ENCODE data around the gene ARSB. TPM values are rescaled to one million over a fixed set of nuclear protein-coding genes. Genes with fewer than 3 reads are reported as not detected.

ARSB gene
- total and polyA plus RNA-seq, 2 donors (not counting 1 experiment from before 2014, with no cell fraction given), result 10.1 to 27.7 TPM

- H3K9me3 ChIP-seq (ENCODE audit: control insufficient read depth, insufficient read depth, low read depth, low read length), result no peaks in the 10 kb centered on the region
- TF ChIP-seq CTCF (conservative IDR thresholded peaks at IDR 0.05 in 1 of 2, IDR thresholded peaks at IDR 0.05 in 1 of 2; ENCODE audit: low read depth in 1 of 2, low read length in 2 of 2), result no peak
- TF ChIP-seq EZH2 (IDR thresholded peaks at IDR 0.05; ENCODE audit: low read length, missing control alignments), result no peak
- no peaks in the 10 kb centered on the region for H3K79me2 ChIP-seq (ENCODE audit: control insufficient read depth, insufficient read depth, low read length)
- no peaks in the 10 kb centered on the region for H3K27me3 ChIP-seq (ENCODE audit: control insufficient read depth, insufficient read depth, low read length)
- DNase-seq (ENCODE audit: low read depth in 2 of 2), result no peak
- H3K27ac ChIP-seq (ENCODE audit: insufficient read depth, low read length), result no peak overlapping the region
- no peaks in the 10 kb centered on the region for H3K36me3 ChIP-seq (ENCODE audit: control insufficient read depth, insufficient read depth, low read length)
- no peak overlapping the region for H3K4me3 ChIP-seq (replicated peaks in 1 of 4; ENCODE audit: control extremely low read depth in 1 of 4, insufficient read depth in 1 of 4, low read depth in 3 of 4, low read length in 4 of 4)
- no peak overlapping the region for H2AFZ ChIP-seq (ENCODE audit: low read length)
- no peaks in the 10 kb centered on the region for H4K20me1 ChIP-seq (ENCODE audit: control insufficient read depth, extremely low read depth, insufficient read depth, low read length)
- no peak overlapping the region for H3K4me2 ChIP-seq (ENCODE audit: extremely low read depth, insufficient read depth, low read length)
- peaks cover 5% of the 10 kb centered on the region for H3K4me1 ChIP-seq (ENCODE audit: control insufficient read depth, extremely low read depth, insufficient read depth, low read length)
- H3K9ac ChIP-seq (ENCODE audit: insufficient read depth, low read length), result no peak overlapping the region
Measured at GRCh38 chr5:79023947-79024346, 38.8 kb upstream of the ARSB start.

- Histone ChIP-seq H3K4me1 (ENCODE audit: control insufficient read depth, extremely low read depth, insufficient read depth, low read length) (peaks cover 5% of the 10 kb centered on the region), H3K27me3 (ENCODE audit: control insufficient read depth, insufficient read depth, low read length) (no peaks in the 10 kb centered on the region), H3K9ac (ENCODE audit: insufficient read depth, low read length) (no peak overlapping the region), H3K4me2 (ENCODE audit: extremely low read depth, insufficient read depth, low read length) (no peak overlapping the region), H3K79me2 (ENCODE audit: control insufficient read depth, insufficient read depth, low read length) (no peaks in the 10 kb centered on the region), H4K20me1 (ENCODE audit: control insufficient read depth, extremely low read depth, insufficient read depth, low read length) (no peaks in the 10 kb centered on the region), H3K4me3 (replicated peaks in 1 of 4; ENCODE audit: control extremely low read depth in 1 of 4, insufficient read depth in 1 of 4, low read depth in 3 of 4, low read length in 4 of 4) (no peak overlapping the region), H3K36me3 (ENCODE audit: control insufficient read depth, insufficient read depth, low read length) (no peaks in the 10 kb centered on the region), H3K9me3 (ENCODE audit: control insufficient read depth, insufficient read depth, low read depth, low read length) (no peaks in the 10 kb centered on the region), H3K27ac (ENCODE audit: insufficient read depth, low read length) (no peak overlapping the region), H2AFZ (ENCODE audit: low read length) (no peak overlapping the region)
- DNase-seq (ENCODE audit: low read depth in 2 of 2), result no peak
- TF ChIP-seq CTCF (conservative IDR thresholded peaks at IDR 0.05 in 1 of 2, IDR thresholded peaks at IDR 0.05 in 1 of 2; ENCODE audit: low read depth in 1 of 2, low read length in 2 of 2) (no peak), EZH2 (IDR thresholded peaks at IDR 0.05; ENCODE audit: low read length, missing control alignments) (no peak)
Measured at GRCh38 chr5:79023348-79023747, 38.2 kb upstream of the ARSB start.

GRCh38 chr5:79022771-79023170, 37.7 kb upstream of the ARSB start:
- no peak for DNase-seq (ENCODE audit: low read depth in 2 of 2)
- H3K4me3 ChIP-seq (replicated peaks in 1 of 4; ENCODE audit: control extremely low read depth in 1 of 4, insufficient read depth in 1 of 4, low read depth in 3 of 4, low read length in 4 of 4), result no peak overlapping the region
- no peak overlapping the region for H2AFZ ChIP-seq (ENCODE audit: low read length)
- H4K20me1 ChIP-seq (ENCODE audit: control insufficient read depth, extremely low read depth, insufficient read depth, low read length), result no peaks in the 10 kb centered on the region
- H3K79me2 ChIP-seq (ENCODE audit: control insufficient read depth, insufficient read depth, low read length), result no peaks in the 10 kb centered on the region
- no peak overlapping the region for H3K4me2 ChIP-seq (ENCODE audit: extremely low read depth, insufficient read depth, low read length)
- peaks cover 5% of the 10 kb centered on the region for H3K4me1 ChIP-seq (ENCODE audit: control insufficient read depth, extremely low read depth, insufficient read depth, low read length)
- H3K27ac ChIP-seq (ENCODE audit: insufficient read depth, low read length), result no peak overlapping the region
- H3K36me3 ChIP-seq (ENCODE audit: control insufficient read depth, insufficient read depth, low read length), result no peaks in the 10 kb centered on the region
- H3K27me3 ChIP-seq (ENCODE audit: control insufficient read depth, insufficient read depth, low read length), result no peaks in the 10 kb centered on the region
- TF ChIP-seq EZH2 (IDR thresholded peaks at IDR 0.05; ENCODE audit: low read length, missing control alignments), result no peak
- no peak for TF ChIP-seq CTCF (conservative IDR thresholded peaks at IDR 0.05 in 1 of 2, IDR thresholded peaks at IDR 0.05 in 1 of 2; ENCODE audit: low read depth in 1 of 2, low read length in 2 of 2)
- no peaks in the 10 kb centered on the region for H3K9me3 ChIP-seq (ENCODE audit: control insufficient read depth, insufficient read depth, low read depth, low read length)
- H3K9ac ChIP-seq (ENCODE audit: insufficient read depth, low read length), result no peak overlapping the region
